OCI-LY3 (cell line): ENCODE measurements around the gene FMO4.

Experiments used
- EZH2phosphoT487 ChIP-seq: fragments of 200-600 bp; shearing (Covaris generic); IDR thresholded peaks from 2 replicates; pipeline ENCODE4 v1.6.1; 2018; ENCODE audit warnings: antibody characterized with exemption, mixed run types, low read depth
- TF ChIP-seq, protein P1 (sequence below): fragments of 200-600, 300-600 bp; sonication (generic); IDR thresholded peaks from 2 replicates; pipeline ENCODE4 v1.5.1; 2014; ENCODE audit warnings: antibody characterized with exemption, low read length, low read depth

DNA sequence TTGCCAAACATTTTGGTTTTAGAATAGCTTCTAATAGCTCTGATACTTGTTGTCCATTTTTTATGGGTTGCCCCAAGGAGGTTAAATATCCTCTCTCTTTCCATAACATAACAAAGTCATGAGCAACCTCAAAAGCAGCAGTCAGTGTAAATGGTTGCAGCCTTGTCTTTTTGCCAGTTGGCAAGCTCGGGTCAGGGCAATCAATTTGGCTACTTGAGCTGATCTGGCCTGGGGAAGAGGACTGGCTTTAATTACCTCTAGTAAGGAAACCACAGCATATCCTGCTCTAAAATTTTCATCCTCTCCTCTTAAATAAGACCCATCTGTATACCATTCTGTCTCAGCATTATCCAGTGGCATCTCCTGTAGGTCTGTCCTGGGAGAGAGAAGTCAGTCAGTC lies 21.2 kb upstream of the FMO4 start:
- TF ChIP-seq, protein P1, sequence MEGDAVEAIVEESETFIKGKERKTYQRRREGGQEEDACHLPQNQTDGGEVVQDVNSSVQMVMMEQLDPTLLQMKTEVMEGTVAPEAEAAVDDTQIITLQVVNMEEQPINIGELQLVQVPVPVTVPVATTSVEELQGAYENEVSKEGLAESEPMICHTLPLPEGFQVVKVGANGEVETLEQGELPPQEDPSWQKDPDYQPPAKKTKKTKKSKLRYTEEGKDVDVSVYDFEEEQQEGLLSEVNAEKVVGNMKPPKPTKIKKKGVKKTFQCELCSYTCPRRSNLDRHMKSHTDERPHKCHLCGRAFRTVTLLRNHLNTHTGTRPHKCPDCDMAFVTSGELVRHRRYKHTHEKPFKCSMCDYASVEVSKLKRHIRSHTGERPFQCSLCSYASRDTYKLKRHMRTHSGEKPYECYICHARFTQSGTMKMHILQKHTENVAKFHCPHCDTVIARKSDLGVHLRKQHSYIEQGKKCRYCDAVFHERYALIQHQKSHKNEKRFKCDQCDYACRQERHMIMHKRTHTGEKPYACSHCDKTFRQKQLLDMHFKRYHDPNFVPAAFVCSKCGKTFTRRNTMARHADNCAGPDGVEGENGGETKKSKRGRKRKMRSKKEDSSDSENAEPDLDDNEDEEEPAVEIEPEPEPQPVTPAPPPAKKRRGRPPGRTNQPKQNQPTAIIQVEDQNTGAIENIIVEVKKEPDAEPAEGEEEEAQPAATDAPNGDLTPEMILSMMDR, result no peak
- no peak for TF ChIP-seq EZH2phosphoT487
